AG10803 (cell line): ENCODE measurements around the gene TBX10.
A peak's percentile ranks its signal among the peaks of the same experiment; 100 is the strongest.
"Not testable (repeated sequence)": the region's sequence is repeated elsewhere in the genome, so short reads cannot be mapped to it uniquely, and the experiment has no call there.

Experiments used
- DNase-seq: peaks from one replicate; pipeline ENCODE4 v3.0.0; 2010; ENCODE audit warnings: low read depth
- H3K4me3 ChIP-seq: 2 replicates; pipeline ENCODE4 v1.5.1; 2011; ENCODE audit warnings: mild to moderate bottlenecking, low read length, control low read depth
- CTCF ChIP-seq: conservative IDR thresholded peaks from 2 replicates; pipeline ENCODE4 v1.5.1; 2011; ENCODE audit warnings: mild to moderate bottlenecking, low read length, control low read depth, inconsistent platforms

Gene TBX10

DNA sequence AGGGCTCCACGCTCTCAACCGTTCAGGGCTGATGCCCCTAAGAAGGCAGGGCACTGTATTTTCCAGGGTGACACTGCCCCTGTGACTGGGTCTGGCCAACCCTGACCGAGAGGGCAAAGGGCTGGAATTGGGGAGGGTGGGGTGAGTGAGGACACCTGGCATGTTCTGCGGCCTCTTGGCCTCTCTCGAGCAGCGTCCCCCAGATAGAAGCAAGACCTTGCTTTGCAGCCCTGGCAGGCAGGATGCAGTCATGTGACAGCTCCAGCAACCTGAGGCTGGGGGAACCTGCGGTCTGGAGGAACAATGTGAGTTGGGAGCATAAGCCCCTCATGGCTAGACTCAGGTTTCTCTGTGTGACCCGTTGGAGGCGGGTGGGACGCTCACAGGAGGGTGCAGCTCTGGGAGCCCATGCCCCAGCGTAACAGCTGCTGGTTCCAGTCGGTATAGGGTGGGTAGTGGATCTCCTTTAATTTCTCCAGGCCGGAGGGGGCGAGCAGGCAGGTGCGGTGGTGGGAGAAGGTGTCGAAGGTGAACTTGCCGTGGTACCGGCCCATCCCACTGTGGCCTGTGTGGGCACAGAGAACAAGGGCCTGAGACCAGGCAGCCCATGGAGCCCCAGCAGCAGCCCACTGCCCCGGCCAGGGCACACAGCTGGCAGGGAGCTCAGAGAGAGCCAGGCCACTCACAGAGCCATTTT, 23.4 kb upstream of the TBX10 start:
- TF ChIP-seq CTCF = no peak
- no peak for DNase-seq
- H3K4me3 ChIP-seq = no peak overlapping the region

- no peak for TF ChIP-seq CTCF
- DNase-seq = no peak
- no peak overlapping the region for H3K4me3 ChIP-seq
These were observed 22.7 kb upstream of the TBX10 start for GRCh38 chr11:67662142-67662834.

- not testable (repeated sequence) for DNase-seq, H3K4me3 ChIP-seq
These were observed 21.2 kb upstream of the TBX10 start for GRCh38 chr11:67660752-67661151.

DNA sequence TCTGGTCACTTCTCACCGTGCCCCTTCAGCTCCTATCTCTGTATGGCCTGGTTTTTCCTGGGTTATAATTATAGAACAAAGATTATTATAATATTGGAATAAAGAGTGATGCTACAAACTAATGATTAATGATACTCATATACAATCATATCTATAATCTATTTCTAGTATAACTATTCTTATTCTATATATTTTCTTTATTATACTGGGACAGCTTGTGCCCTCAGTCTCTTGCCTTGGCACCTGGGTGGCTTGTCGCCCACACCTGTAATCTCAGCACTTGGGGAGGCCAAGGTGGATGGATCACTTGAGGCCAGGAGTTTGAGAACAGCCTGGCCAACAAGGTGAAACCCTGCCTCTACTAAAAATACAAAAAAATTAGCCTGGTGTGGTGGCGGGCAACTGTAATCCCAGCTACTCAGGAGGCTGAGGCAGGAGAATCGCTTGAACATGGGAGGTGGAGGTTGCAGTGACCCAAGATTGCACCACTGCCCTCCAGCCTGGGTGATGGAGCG, 20.1 kb upstream of the TBX10 start:
- DNase-seq, H3K4me3 ChIP-seq: not testable (repeated sequence)

DNA sequence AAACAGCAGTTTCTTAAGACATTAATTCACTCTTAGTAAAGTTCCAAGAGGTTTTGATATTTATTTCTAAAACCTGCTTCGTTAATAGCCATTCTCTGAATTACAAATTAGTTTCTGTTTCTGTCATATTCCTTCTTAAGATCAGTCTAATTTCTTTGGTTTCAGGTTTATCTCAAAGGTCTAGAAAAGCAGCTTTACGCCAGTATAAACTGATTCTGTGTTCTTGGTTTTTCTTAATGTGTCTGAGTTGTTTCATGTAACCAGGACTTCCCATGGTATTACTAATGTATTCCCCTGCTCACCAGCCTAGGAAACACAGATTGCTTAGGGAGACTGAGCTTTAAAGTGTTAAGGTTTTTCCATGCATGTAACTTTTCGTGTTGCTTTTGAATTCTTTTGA, 17.7 kb upstream of the TBX10 start:
- no peak overlapping the region for H3K4me3 ChIP-seq
- no peak for DNase-seq
- TF ChIP-seq CTCF = no peak

DNA sequence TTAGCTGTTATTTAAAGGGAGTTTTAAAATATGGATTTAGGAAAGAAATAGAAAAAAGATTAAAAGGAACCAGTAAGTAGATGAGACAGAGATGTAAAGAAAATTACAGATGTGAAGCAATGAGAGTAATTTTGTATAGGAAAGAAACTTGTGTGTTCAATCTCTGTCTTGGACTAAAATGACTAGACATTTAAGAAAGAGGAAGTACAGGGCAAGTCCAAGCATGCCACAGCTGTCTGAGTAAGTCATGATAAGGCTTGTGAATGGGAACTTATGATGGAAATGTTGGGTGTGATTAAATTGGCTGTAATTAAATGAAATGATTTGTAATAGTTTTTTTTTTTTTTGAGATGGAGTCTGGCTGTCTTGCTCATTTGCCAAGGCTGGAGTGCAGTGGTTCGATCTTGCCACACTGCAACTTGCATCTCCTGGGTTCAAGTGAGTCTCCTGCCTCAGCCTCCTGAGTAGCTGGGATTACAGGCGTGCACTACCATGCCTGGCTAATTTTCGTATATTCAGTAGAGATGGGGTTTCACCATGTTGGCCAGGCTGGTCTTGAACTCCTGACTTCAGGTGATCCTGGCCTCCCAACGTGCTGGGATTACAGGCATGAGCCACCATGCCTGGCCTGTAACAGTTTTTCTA, 16.8 kb upstream of the TBX10 start:
- DNase-seq = peak; percentile 15
- H3K4me3 ChIP-seq = no peak overlapping the region
- no peak for TF ChIP-seq CTCF

DNA sequence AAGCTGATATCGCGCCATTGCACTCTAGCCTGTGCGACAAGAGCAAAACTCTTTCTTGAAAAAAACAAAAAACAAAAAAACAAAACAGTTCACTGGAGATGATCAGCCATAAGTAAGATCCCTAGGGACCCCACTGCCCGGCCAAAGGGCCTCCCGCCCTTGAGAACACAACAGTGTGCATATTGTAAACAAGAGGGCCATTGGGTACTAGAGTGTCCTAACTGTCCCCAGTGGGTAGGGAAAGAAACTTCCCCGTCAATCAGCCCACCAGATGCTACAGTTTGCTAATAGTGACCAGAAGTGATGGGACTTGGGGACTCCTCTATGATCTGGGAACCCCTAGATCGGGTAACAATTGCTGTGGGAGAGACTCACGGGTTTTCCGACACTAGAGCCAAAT, 14.7 kb upstream of the TBX10 start:
- DNase-seq = no peak
- no peak overlapping the region for H3K4me3 ChIP-seq
- TF ChIP-seq CTCF = no peak
